NT2/D1 (cell line): ENCODE results near the gene SH2D3C.

Experiments
- DNase-seq: peaks from one replicate; pipeline ENCODE4 v3.0.0-alpha.2; 2011; ENCODE audit warnings: low read depth, low spot score
- H3K27me3 ChIP-seq: 2 replicates; pipeline ENCODE4 v1.6.0; 2011; ENCODE audit warnings: mild to moderate bottlenecking; ENCODE audit not compliant: insufficient read length, insufficient read depth
- H3K36me3 ChIP-seq: 2 replicates; pipeline ENCODE4 v1.6.1; 2011; ENCODE audit warnings: mild to moderate bottlenecking, low read length, mixed read lengths; ENCODE audit not compliant: insufficient read depth, insufficient read length
- H3K4me1 ChIP-seq: 2 replicates; pipeline ENCODE4 v1.5.1; 2011; ENCODE audit not compliant: insufficient read depth, insufficient read length
- H3K4me3 ChIP-seq: 2 replicates; pipeline ENCODE4 v1.5.1; 2011; ENCODE audit warnings: low read depth; ENCODE audit not compliant: insufficient read length
- H3K9ac ChIP-seq: 2 replicates; pipeline ENCODE4 v1.6.0; 2011; ENCODE audit warnings: low read depth; ENCODE audit not compliant: insufficient read length
- H3K9me3 ChIP-seq: 2 replicates; pipeline ENCODE4 v1.5.1; 2011; ENCODE audit warnings: mild to moderate bottlenecking, low read length; ENCODE audit not compliant: insufficient read depth
- SUZ12 ChIP-seq: IDR thresholded peaks from 2 replicates; pipeline ENCODE4 v1.6.1; 2011; ENCODE audit not compliant: insufficient read length, insufficient read depth; ENCODE audit errors: extremely low read depth
- YY1 ChIP-seq: IDR thresholded peaks from 2 replicates; pipeline ENCODE4 v1.6.1; 2011; ENCODE audit not compliant: insufficient read length, insufficient read depth
- ZNF274 ChIP-seq: IDR thresholded peaks from 2 replicates; pipeline ENCODE4 v1.6.1; 2011; ENCODE audit warnings: mild to moderate bottlenecking, low read depth, low read length

The SH2D3C gene

GRCh38 chr9:127711226-127711701 is 67.2 kb downstream of the SH2D3C start:
- DNase-seq = no peak
- Histone ChIP-seq H3K4me1 (peaks cover 10% of the 10 kb centered on the region), H3K9ac (no peak overlapping the region), H3K9me3 (peaks cover 5% of the 10 kb centered on the region; the same call in 1 of the 2 replicates), H3K27me3 (peaks cover 16% of the 10 kb centered on the region), H3K4me3 (no peak overlapping the region), H3K36me3 (no peaks in the 10 kb centered on the region)
- TF ChIP-seq SUZ12 (no peak), YY1 (no peak), ZNF274 (no peak)

DNA sequence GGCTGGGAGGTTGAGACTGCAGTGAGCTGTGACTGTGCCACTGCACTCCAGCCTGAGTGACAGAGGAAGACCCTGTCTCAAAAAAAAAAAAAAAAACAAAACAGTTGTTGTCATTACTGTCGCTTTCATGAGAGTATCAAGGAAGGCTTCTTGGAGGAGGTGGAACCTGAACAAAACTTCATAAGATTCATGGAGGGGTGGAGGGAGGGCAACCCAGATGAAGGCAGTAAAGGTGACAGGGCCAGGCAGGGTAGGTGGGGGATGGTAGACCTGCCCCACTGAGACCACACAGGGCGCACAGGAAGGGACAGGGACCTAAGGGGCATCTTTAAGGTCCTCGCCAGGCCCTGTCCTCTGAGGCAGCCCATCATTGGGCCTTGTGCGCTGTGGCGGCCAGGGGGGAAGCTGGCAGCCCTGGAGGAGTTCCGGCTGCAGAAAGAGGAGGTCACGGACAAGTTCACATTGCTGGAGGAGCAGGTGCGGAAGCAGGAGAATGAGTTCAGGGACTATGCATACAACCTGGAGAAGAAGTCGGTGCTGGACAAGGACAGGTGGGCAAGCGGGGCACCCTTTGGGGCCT is 68.2 kb downstream of the SH2D3C start:
- Histone ChIP-seq H3K36me3 (no peaks in the 10 kb centered on the region), H3K4me1 (peaks cover 13% of the 10 kb centered on the region), H3K27me3 (peaks cover 15% of the 10 kb centered on the region), H3K9me3 (peaks cover 5% of the 10 kb centered on the region; the same call in 1 of the 2 replicates), H3K4me3 (no peak overlapping the region), H3K9ac (no peak overlapping the region)
- DNase-seq = no peak
- no peak for TF ChIP-seq YY1
- TF ChIP-seq ZNF274 = no peak
- no peak for TF ChIP-seq SUZ12

GRCh38 chr9:127708952-127709587 is 69.4 kb downstream of the SH2D3C start:
- no peak overlapping the region for H3K4me3 ChIP-seq
- no peak overlapping the region for H3K9ac ChIP-seq
- TF ChIP-seq ZNF274 (no peak), YY1 (no peak), SUZ12 (no peak)
- no peak for DNase-seq
- H3K36me3 ChIP-seq = no peaks in the 10 kb centered on the region
- H3K9me3 ChIP-seq = peaks cover 5% of the 10 kb centered on the region; the same call in 1 of the 2 replicates
- H3K4me1 ChIP-seq = peaks cover 12% of the 10 kb centered on the region
- peaks cover 4% of the 10 kb centered on the region for H3K27me3 ChIP-seq

DNA sequence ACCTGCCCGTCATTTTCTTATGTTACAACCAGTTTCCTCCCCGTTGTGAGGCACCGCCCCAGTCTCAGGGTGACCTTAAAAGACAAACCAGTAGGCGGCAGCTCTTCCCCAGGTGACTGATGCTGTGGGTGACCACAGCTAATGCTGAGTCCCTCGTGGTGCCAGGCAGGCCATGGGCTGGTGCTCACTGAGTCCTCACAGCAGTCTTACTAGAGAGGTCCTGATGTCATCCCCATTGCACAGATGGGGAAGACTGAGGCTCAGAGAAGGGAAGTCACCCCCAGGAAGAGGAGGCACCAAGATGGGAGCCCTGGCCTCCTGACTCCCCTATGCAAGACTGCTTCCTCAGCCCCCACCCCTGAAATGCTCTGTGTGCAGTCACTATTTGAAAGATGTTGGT is 70.7 kb downstream of the SH2D3C start:
- peaks cover 5% of the 10 kb centered on the region; the same call in 1 of the 2 replicates for H3K9me3 ChIP-seq
- H3K4me3 ChIP-seq = no peak overlapping the region
- DNase-seq = no peak
- peaks cover 12% of the 10 kb centered on the region for H3K4me1 ChIP-seq
- H3K36me3 ChIP-seq = no peaks in the 10 kb centered on the region
- no peaks in the 10 kb centered on the region for H3K27me3 ChIP-seq
- H3K9ac ChIP-seq = no peak overlapping the region
- TF ChIP-seq YY1 (no peak), SUZ12 (no peak)

DNA sequence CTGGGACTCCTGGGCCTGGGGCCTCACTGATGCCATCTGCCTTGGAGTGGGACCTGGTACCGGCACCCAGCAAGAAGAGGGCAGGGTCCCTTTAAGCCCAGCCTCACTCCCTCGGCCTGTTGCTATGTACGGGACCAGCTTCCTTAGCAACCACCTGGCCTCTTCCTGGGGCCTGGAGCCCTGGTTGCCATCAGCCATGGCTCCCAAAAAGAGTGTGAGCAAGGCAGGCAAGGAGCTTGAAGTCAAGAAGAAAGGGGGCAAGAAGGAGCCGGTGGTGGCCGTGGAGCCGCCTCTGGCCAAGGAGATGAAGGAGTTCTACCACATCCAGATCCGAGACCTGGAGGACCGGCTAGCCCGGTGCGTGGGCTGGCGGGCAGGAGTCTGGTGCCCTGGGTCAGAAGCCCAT is 71.6 kb downstream of the SH2D3C start, which contains the start of gene CFAP157:
CFAP157 (plus strand) TSS at position 153 of the 406 bp plus-strand sequence; CDS start at position 197, 44 bp downstream.
- Histone ChIP-seq H3K9me3 (peaks cover 5% of the 10 kb centered on the region; the same call in 1 of the 2 replicates), H3K9ac (peak within 1 kb of the TSS; percentile 6), H3K4me3 (no peak within 1 kb of the TSS), H3K4me1 (peaks cover 10% of the 10 kb centered on the region), H3K36me3 (no peaks in the 10 kb centered on the region), H3K27me3 (no peaks in the 10 kb centered on the region)
- DNase-seq = no peak
- TF ChIP-seq YY1 = no peak
- TF ChIP-seq SUZ12 = no peak
- TF ChIP-seq ZNF274 = no peak

DNA sequence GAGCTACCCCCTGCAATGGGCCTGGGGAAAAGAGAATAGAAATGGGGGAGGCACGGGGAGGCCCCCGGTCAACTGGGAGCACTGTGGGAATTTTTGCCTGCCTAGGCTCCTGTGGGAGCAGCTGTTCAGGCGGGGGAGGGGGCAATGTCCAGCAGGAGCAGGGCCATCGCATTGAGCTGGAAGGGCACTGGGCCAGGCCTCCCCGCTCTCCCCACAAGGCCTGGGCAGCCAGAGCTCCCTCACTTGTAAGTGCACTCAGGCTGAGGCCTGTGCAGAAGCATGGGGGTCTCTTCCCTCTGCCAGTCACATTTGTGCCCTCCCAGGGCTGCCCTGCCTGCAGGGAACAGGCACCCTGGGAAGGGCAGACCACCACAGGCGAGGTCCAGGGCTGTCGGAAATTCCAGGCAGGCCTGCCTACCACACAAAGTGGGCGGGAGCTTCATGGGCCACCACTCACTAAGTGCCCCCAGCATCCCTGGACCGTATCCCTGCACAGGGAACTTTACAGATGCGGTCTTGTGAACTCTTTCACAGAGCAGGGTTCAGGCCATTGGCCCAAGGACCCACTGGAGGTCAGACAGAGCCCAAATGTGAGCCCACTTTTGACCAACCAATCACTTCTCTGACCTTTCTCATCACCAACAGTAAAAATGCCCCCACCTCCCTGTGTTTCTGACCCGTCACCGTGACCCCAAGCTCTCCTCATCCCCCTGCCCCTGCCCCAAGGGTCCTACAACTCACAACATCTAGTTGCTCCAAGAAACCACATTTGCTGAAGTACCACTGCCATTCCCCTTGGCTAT is 72.7 kb downstream of the SH2D3C start:
- no peak for DNase-seq
- H3K4me3 ChIP-seq = no peak overlapping the region
- peaks cover 5% of the 10 kb centered on the region; the same call in 1 of the 2 replicates for H3K9me3 ChIP-seq
- H3K36me3 ChIP-seq = no peaks in the 10 kb centered on the region
- H3K27me3 ChIP-seq = no peaks in the 10 kb centered on the region
- peaks cover 10% of the 10 kb centered on the region for H3K4me1 ChIP-seq
- H3K9ac ChIP-seq = peak overlapping the region; percentile 44
- no peak for TF ChIP-seq YY1

- Histone ChIP-seq H3K36me3 (no peaks in the 10 kb centered on the region), H3K27me3 (no peaks in the 10 kb centered on the region)
- DNase-seq = no peak
Observed at GRCh38 chr9:127703289-127703946, 75.0 kb downstream of the SH2D3C start.

More at GRCh38 chr9:127703289-127703946, 75.0 kb downstream of the SH2D3C start:
- Histone ChIP-seq H3K9me3 (peaks cover under 1% of the 10 kb centered on the region; the same call in 1 of the 2 replicates), H3K4me1 (peaks cover 10% of the 10 kb centered on the region), H3K9ac (no peak overlapping the region), H3K4me3 (no peak overlapping the region)
- no peak for TF ChIP-seq ZNF274
- TF ChIP-seq YY1 = no peak
- TF ChIP-seq SUZ12 = no peak
